ENCODE measurements around the gene GID4. TPM values are rescaled to one million over a fixed set of nuclear protein-coding genes. Genes with fewer than 3 reads are reported as not detected.

GID4 gene
- total and polyA plus RNA-seq, 8 donors: 2.7 to 9.6 (median 5.6) TPM

- H3K27ac ChIP-seq: no peak within 1 kb of the TSS
- H3K36me3 ChIP-seq: peaks cover 0 to 7% (median 0%) of the 10 kb centered on the region in 3 donors
- DNase-seq (no peak), FAIRE-seq (no peak), ATAC-seq (peak in 1 of 4 donors; percentile 20)
- no peak for TF ChIP-seq CTCF (IDR thresholded peaks at IDR 0.05)
- H3K4me1 ChIP-seq: no peaks in the 10 kb centered on the region
- 65 to 74% methylated on average over 17 of the region's 17 CpGs for WGBS, 2 donors
- intact Hi-C loops (cut with DNase I): no loop called here
- H3K9me3 ChIP-seq: no peaks in the 10 kb centered on the region
- no peak within 1 kb of the TSS for H3K4me3 ChIP-seq
- H3K27me3 ChIP-seq: no peaks in the 10 kb centered on the region
These were observed 69.4 kb downstream of the GID4 start, which contains the start of gene MYO15A for GRCh38 chr17:18108401-18109312. Gene MYO15A (plus strand): TSS chr17:18108756. CDS start chr17:18118801, 10,045 bp downstream.

- Histone ChIP-seq H3K4me1 (no peaks in the 10 kb centered on the region), H3K27ac (no peak overlapping the region), H3K27me3 (no peaks in the 10 kb centered on the region), H3K9me3 (no peaks in the 10 kb centered on the region), H3K36me3 (peaks cover 0 to 7% (median 0%) of the 10 kb centered on the region in 3 donors), H3K4me3 (no peak overlapping the region)
- TF ChIP-seq CTCF (IDR thresholded peaks at IDR 0.05): no peak
- intact Hi-C loops (cut with DNase I): no loop called here
- ATAC-seq: no peak
- DNase-seq: no peak
- no peak for FAIRE-seq
- 61 to 74% methylated on average over 10 of the region's 10 CpGs for WGBS, 2 donors
These were observed 70.8 kb downstream of the GID4 start for GRCh38 chr17:18109935-18110485.

- WGBS, 2 donors: 49 to 78% methylated on average over 4 of the region's 4 CpGs
- no peak for ATAC-seq
- H3K27me3 ChIP-seq: no peaks in the 10 kb centered on the region
- peaks cover 0 to 7% (median 0%) of the 10 kb centered on the region in 3 donors for H3K36me3 ChIP-seq
- H3K4me3 ChIP-seq: no peak overlapping the region
- TF ChIP-seq CTCF (IDR thresholded peaks at IDR 0.05): no peak
- no peak overlapping the region for H3K27ac ChIP-seq
- no peaks in the 10 kb centered on the region for H3K9me3 ChIP-seq
- DNase-seq: no peak
- FAIRE-seq: no peak
- intact Hi-C loops (cut with DNase I): no loop called here
- no peaks in the 10 kb centered on the region for H3K4me1 ChIP-seq
These were observed 71.5 kb downstream of the GID4 start for GRCh38 chr17:18110636-18111145.

GRCh38 chr17:18111330-18111971 lies 72.2 kb downstream of the GID4 start:
- DNase-seq: no peak
- Histone ChIP-seq H3K4me3 (no peak overlapping the region), H3K27me3 (no peaks in the 10 kb centered on the region), H3K27ac (no peak overlapping the region), H3K9me3 (no peaks in the 10 kb centered on the region), H3K36me3 (peaks cover 0 to 7% (median 0%) of the 10 kb centered on the region in 3 donors), H3K4me1 (no peaks in the 10 kb centered on the region)
- intact Hi-C loops (cut with DNase I): no loop called here
- FAIRE-seq: no peak
- no peak for TF ChIP-seq CTCF (IDR thresholded peaks at IDR 0.05)
- no peak for ATAC-seq
- 67 to 74% methylated on average over 6 of the region's 6 CpGs for WGBS, 2 donors
